GM18870 (cell line): ENCODE measurements around the gene GPBP1L1.
A peak's percentile ranks its signal among the peaks of the same experiment; 100 is the strongest.
"Not testable (repeated sequence)": the region's sequence is repeated elsewhere in the genome, so short reads cannot be mapped to it uniquely, and the experiment has no call there.

Experiments
- ATAC-seq: cut with Tn5 transposase; IDR thresholded peaks from one replicate; pipeline ENCODE4 v1.9.1; 2021; ENCODE audit warnings: moderate library complexity; ENCODE audit not compliant: unreplicated experiment

Gene GPBP1L1

GRCh38 chr1:45604239-45604638 lies 82.1 kb downstream of the GPBP1L1 start:
- no peak for ATAC-seq

- not testable (repeated sequence) for ATAC-seq
Measured at GRCh38 chr1:45596765-45597164, 89.6 kb downstream of the GPBP1L1 start.

- no peak for ATAC-seq
Measured at GRCh38 chr1:45594412-45594811, 91.9 kb downstream of the GPBP1L1 start.

GRCh38 chr1:45589861-45590260 lies 96.5 kb downstream of the GPBP1L1 start:
- ATAC-seq = no peak

GRCh38 chr1:45586769-45587168 lies 99.6 kb downstream of the GPBP1L1 start:
- no peak for ATAC-seq

- no peak for ATAC-seq
Measured at GRCh38 chr1:45585496-45586075, 100.7 kb downstream of the GPBP1L1 start.

- ATAC-seq = no peak
Measured at GRCh38 chr1:45585110-45585426, 101.3 kb downstream of the GPBP1L1 start.

GRCh38 chr1:45584351-45585109 lies 101.8 kb downstream of the GPBP1L1 start:
- peak; percentile 11 for ATAC-seq

- ATAC-seq = peak; percentile 39
Measured at GRCh38 chr1:45583666-45584350, 102.5 kb downstream of the GPBP1L1 start, which contains the start of gene NASP. Gene NASP, plus strand, starts transcription at chr1:45584041. Its CDS starts 106 bp downstream, at chr1:45584147.

GRCh38 chr1:45583264-45583665 lies 103.1 kb downstream of the GPBP1L1 start:
- peak; percentile 82 for ATAC-seq
